ENCODE data around the gene OR2L3.

The OR2L3 gene

GRCh38 chr1:248094884-248095283 is 48.2 kb downstream of the OR2L3 start, which contains the start of gene OR2L13:
OR2L13 (plus strand) TSS chr1:248095184; CDS start chr1:248099376, 4,192 bp downstream.
- in situ Hi-C loops (cut with HindIII; ENCODE audit: low sequenced_read_pairs) = no loop called here
- H3K4me3 ChIP-seq (ENCODE audit: low read depth, low read length) = no peak within 1 kb of the TSS
- no peak for DNase-seq (ENCODE audit: low read depth, low spot score)
- TF ChIP-seq CTCF (IDR thresholded peaks at IDR 0.05; ENCODE audit: low read depth, low read length) = no peak

- no peak overlapping the region for H3K4me3 ChIP-seq (ENCODE audit: low read depth, low read length)
- no peak for TF ChIP-seq CTCF (IDR thresholded peaks at IDR 0.05; ENCODE audit: low read depth, low read length)
- in situ Hi-C loops (cut with HindIII; ENCODE audit: low sequenced_read_pairs) = no loop called here
- no peak for DNase-seq (ENCODE audit: low read depth, low spot score)
Measured at GRCh38 chr1:248098529-248098928, 51.9 kb downstream of the OR2L3 start.

DNA sequence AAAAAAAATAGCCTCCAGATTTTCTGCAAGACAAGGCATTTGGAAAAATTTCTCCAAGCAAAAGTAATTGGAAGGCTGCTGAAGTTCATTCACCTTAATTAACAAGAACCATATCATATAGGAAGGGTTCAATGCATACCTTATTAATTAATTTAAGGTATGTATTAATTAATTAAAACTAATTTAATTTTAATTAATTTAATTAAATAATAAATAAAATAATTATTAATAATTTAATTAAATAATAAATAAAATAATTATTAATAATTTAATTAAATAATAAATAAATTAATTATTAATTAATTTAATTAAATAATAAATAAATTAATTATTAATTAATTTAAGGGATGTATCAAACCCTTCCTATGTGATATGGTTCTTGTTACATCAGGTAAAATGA is 56.2 kb downstream of the OR2L3 start:
- H3K4me3 ChIP-seq (ENCODE audit: low read depth, low read length) = no peak overlapping the region
- DNase-seq (ENCODE audit: low read depth, low spot score) = no peak
- in situ Hi-C loops (cut with HindIII; ENCODE audit: low sequenced_read_pairs) = no loop called here
- TF ChIP-seq CTCF (IDR thresholded peaks at IDR 0.05; ENCODE audit: low read depth, low read length) = no peak

- no peak overlapping the region for H3K4me3 ChIP-seq (ENCODE audit: low read depth, low read length)
- in situ Hi-C loops (cut with HindIII; ENCODE audit: low sequenced_read_pairs) = no loop called here
- no peak for TF ChIP-seq CTCF (IDR thresholded peaks at IDR 0.05; ENCODE audit: low read depth, low read length)
- DNase-seq (ENCODE audit: low read depth, low spot score) = no peak
Measured at GRCh38 chr1:248111157-248111556, 64.5 kb downstream of the OR2L3 start.
